Choroid plexus epithelial cell (primary cell): ENCODE measurements around the gene CRYL1.

Source experiments
- DNase-seq: peaks from one replicate; pipeline ENCODE4 v3.0.0-alpha.2; 2010; ENCODE audit warnings: low read depth
- H3K4me3 ChIP-seq: 2 replicates; pipeline ENCODE4 v1.5.1; 2011; ENCODE audit warnings: low read depth, mild to moderate bottlenecking, control low read depth, low read length, moderate library complexity
- CTCF ChIP-seq: conservative IDR thresholded peaks from 2 replicates; pipeline ENCODE4 v1.5.1; 2011; ENCODE audit warnings: low read depth, mild to moderate bottlenecking, control low read depth, inconsistent platforms, low read length, moderate library complexity

CRYL1 gene

GRCh38 chr13:20442798-20443381 is 82.8 kb downstream of the CRYL1 start:
- TF ChIP-seq CTCF = no peak
- DNase-seq = no peak
- no peak overlapping the region for H3K4me3 ChIP-seq

GRCh38 chr13:20442375-20442774 is 83.3 kb downstream of the CRYL1 start:
- no peak for TF ChIP-seq CTCF
- no peak for DNase-seq
- no peak overlapping the region for H3K4me3 ChIP-seq

GRCh38 chr13:20441879-20442278 is 83.8 kb downstream of the CRYL1 start:
- no peak overlapping the region for H3K4me3 ChIP-seq
- TF ChIP-seq CTCF = no peak
- no peak for DNase-seq

- TF ChIP-seq CTCF = no peak
- DNase-seq = no peak
- no peak overlapping the region for H3K4me3 ChIP-seq
Measured at GRCh38 chr13:20441056-20441455, 84.6 kb downstream of the CRYL1 start.

- no peak for DNase-seq
- H3K4me3 ChIP-seq = no peak overlapping the region
- no peak for TF ChIP-seq CTCF
Measured at GRCh38 chr13:20439261-20439660, 86.4 kb downstream of the CRYL1 start.

GRCh38 chr13:20438801-20439200 is 86.9 kb downstream of the CRYL1 start:
- DNase-seq = no peak
- no peak for TF ChIP-seq CTCF
- H3K4me3 ChIP-seq = no peak overlapping the region

- no peak overlapping the region for H3K4me3 ChIP-seq
- no peak for DNase-seq
- TF ChIP-seq CTCF = no peak
Measured at GRCh38 chr13:20436505-20436904, 89.2 kb downstream of the CRYL1 start.
